Endothelial cell of umbilical vein (primary cell): ENCODE data around the gene RXFP1. TPM values are rescaled to one million over a fixed set of nuclear protein-coding genes. Genes with fewer than 3 reads are reported as not detected.

Experiments used
- BruUV-seq: library from RNA; stranded (reverse); fragments of 400-500 nt; replicated peaks from 2 replicates; lab custom pipeline; 2021; lab: Mats Ljungman, UMichigan
- CTCF ChIA-PET: fragments of 300-600, 350-600 bp; sonication (Branson Sonifier 250); formaldehyde crosslinking; loops from one replicate; lab custom pipeline; 2021; ENCODE audit warnings: antibody characterized with exemption, inconsistent platforms; lab: Charles Lee
- POLR2A ChIA-PET: fragments of 300-600, 350-600 bp; sonication (Branson Sonifier 250); formaldehyde crosslinking; loops from one replicate; lab custom pipeline; 2021; ENCODE audit warnings: antibody characterized with exemption, inconsistent platforms; lab: Charles Lee
- DNase-seq: peaks from one replicate; pipeline ENCODE4 v3.0.0-alpha.2; 2011; ENCODE audit warnings: low read depth, low spot score
- FAIRE-seq: peaks from 2 replicates; lab custom pipeline; 2011; peaks lifted over from hg19 to GRCh38; lab: Jason Lieb, UNC
- H2AFZ ChIP-seq: 2 replicates; pipeline ENCODE4 v1.6.0; 2012; ENCODE audit warnings: low read depth, low read length, control low read depth, inconsistent platforms
- H3K27ac ChIP-seq: 2 replicates; pipeline ENCODE4 v1.5.1; 2011; ENCODE audit warnings: low read depth, mild to moderate bottlenecking, control low read depth, low read length, moderate library complexity; ENCODE audit not compliant: insufficient read depth
- H3K27me3 ChIP-seq, 2 experiments: 2 replicates each; pipeline versions ENCODE4 v1.6.0 to v1.6.1; 2011; ENCODE audit warnings: low read length in 2 of 2, mixed read lengths in 1 of 2; ENCODE audit not compliant: control insufficient read depth in 2 of 2, insufficient read depth in 2 of 2
- H3K36me3 ChIP-seq, 2 experiments: 2 replicates in 1 of 2; 3 replicates in 1 of 2; pipeline ENCODE4 v1.5.1; 2011; ENCODE audit warnings: low read length in 2 of 2, mild to moderate bottlenecking in 1 of 2, moderate library complexity in 1 of 2; ENCODE audit not compliant: control insufficient read depth in 2 of 2, insufficient read depth in 2 of 2; ENCODE audit errors: extremely low read depth in 1 of 2
- H3K4me1 ChIP-seq: 3 replicates; pipeline ENCODE4 v1.5.1; 2011; ENCODE audit warnings: mild to moderate bottlenecking, low read length; ENCODE audit not compliant: control insufficient read depth, insufficient read depth; ENCODE audit errors: extremely low read depth
- H3K4me2 ChIP-seq: 2 replicates; pipeline ENCODE4 v1.6.1; 2011; ENCODE audit warnings: low read length, control low read depth, mixed read lengths; ENCODE audit not compliant: insufficient read depth
- H3K4me3 ChIP-seq, 3 experiments: fragments of 200-600 bp in 1 of 3; sonication (generic), shearing (Covaris generic) in 1 of 3; replicated peaks in 1 of 3; 2 replicates each; pipeline ENCODE4 v1.5.1; 2011 to 2016; ENCODE audit warnings: control low read depth in 3 of 3, low read length in 3 of 3, mild to moderate bottlenecking in 2 of 3, inconsistent platforms in 1 of 3, low read depth in 1 of 3, moderate library complexity in 1 of 3; ENCODE audit not compliant: insufficient read depth in 1 of 3
- H3K79me2 ChIP-seq: 2 replicates; pipeline ENCODE4 v1.6.0; 2012; ENCODE audit warnings: low read length, inconsistent platforms; ENCODE audit not compliant: control insufficient read depth, insufficient read depth
- H3K9ac ChIP-seq: replicated peaks from 2 replicates; pipeline ENCODE3; 2011; ENCODE audit warnings: low read length, control low read depth; ENCODE audit not compliant: insufficient read depth; ENCODE audit errors: extremely low read depth
- H3K9me1 ChIP-seq: replicated peaks from 3 replicates; pipeline ENCODE4 v1.6.0; 2011; ENCODE audit warnings: mild to moderate bottlenecking, low read length; ENCODE audit not compliant: control insufficient read depth, insufficient read depth; ENCODE audit errors: extremely low read depth
- H3K9me3 ChIP-seq: replicated peaks from 2 replicates; pipeline ENCODE4 v1.5.1; 2012; ENCODE audit warnings: low read length, inconsistent platforms; ENCODE audit not compliant: control insufficient read depth, insufficient read depth
- H4K20me1 ChIP-seq: replicated peaks from 2 replicates; pipeline ENCODE3; 2011; ENCODE audit warnings: mild to moderate bottlenecking, low read length; ENCODE audit not compliant: control insufficient read depth, insufficient read depth; ENCODE audit errors: extremely low read depth
- EZH2 ChIP-seq: IDR thresholded peaks from 2 replicates; pipeline ENCODE4 v1.6.1; 2012; ENCODE audit warnings: borderline replicate concordance, low read depth, mild to moderate bottlenecking, moderate library complexity, low read length, inconsistent platforms; ENCODE audit not compliant: severe bottlenecking
- FOS ChIP-seq: IDR thresholded peaks from 2 replicates; pipeline ENCODE4 v1.6.1; 2011; ENCODE audit warnings: mild to moderate bottlenecking, low read length, moderate library complexity, borderline replicate concordance; ENCODE audit not compliant: insufficient read depth
- GATA2 ChIP-seq: IDR thresholded peaks from 2 replicates; pipeline ENCODE4 v1.7.0; 2011; ENCODE audit warnings: low read depth, mild to moderate bottlenecking, moderate library complexity, mixed read lengths, low read length; ENCODE audit not compliant: insufficient read length, insufficient read depth
- JUN ChIP-seq: IDR thresholded peaks from 2 replicates; pipeline ENCODE4 v1.6.1; 2011; ENCODE audit warnings: borderline replicate concordance, low read depth; ENCODE audit not compliant: insufficient read length, insufficient read depth
- MYC ChIP-seq: IDR thresholded peaks from one replicate; pipeline ENCODE4 v1.6.1; 2011; ENCODE audit warnings: mild to moderate bottlenecking, low read depth, low read length
- POLR2A ChIP-seq: IDR thresholded peaks from 2 replicates; pipeline ENCODE4 v1.6.1; 2012; ENCODE audit warnings: low read depth, mild to moderate bottlenecking, control low read depth, low read length
- POLR2AphosphoS5 ChIP-seq: IDR thresholded peaks from 2 replicates; pipeline ENCODE4 v1.6.1; 2012; ENCODE audit warnings: low read depth, mild to moderate bottlenecking, control low read depth, low read length, moderate library complexity; ENCODE audit not compliant: insufficient read depth
- dilution Hi-C: fragments of 300-500 bp; cut with MboI; formaldehyde crosslinking; loops from one replicate; pipeline ENCODE4 v1.15.0; 2019; ENCODE audit warnings: low sequenced_read_pairs; ENCODE audit not compliant: extremely low pct_ligation_motif_present
- intact Hi-C: fragments of 100-400 bp; cut with micrococcal nuclease; formaldehyde crosslinking; loops from one replicate; pipeline ENCODE4 v1.10.0; 2022
- polyA plus RNA-seq, 4 experiments: library from polyadenylated mRNA; depleted of rRNA in 3 of 4; stranded (reverse) in 3 of 4; unstranded in 1 of 4; fragments of >200 nt; gene quantifications; 2 replicates each; pipeline versions ENCODE4 v1.2.1 to v1.2.3, GENCODE V29; 2011 to 2012; ENCODE audit warnings: missing spikeins in 1 of 4
- total RNA-seq: library from RNA; stranded (reverse); gene quantifications from 2 replicates; pipeline ENCODE4 v1.2.3, GENCODE V29; 2021
- TF ChIP-seq, protein P1 (sequence below), 2 donors: IDR thresholded peaks; 1 replicate in 1 of 2; 2 replicates in 1 of 2; pipeline ENCODE4 v1.5.1; 2011; ENCODE audit warnings: low read length in 2 of 2, mild to moderate bottlenecking in 2 of 2, moderate library complexity in 2 of 2, control low read depth in 1 of 2, inconsistent platforms in 1 of 2, low read depth in 1 of 2; ENCODE audit not compliant: insufficient read depth in 1 of 2; ENCODE audit errors: extremely low read depth in 1 of 2
- TF ChIP-seq, protein P2 (sequence below): IDR thresholded peaks from 2 replicates; pipeline ENCODE4 v1.6.1; 2011; ENCODE audit not compliant: insufficient read depth, insufficient read length

RXFP1 gene
- total and polyA plus RNA-seq, 2 donors (not counting 3 experiments of a cell fraction or from before 2014, with no cell fraction given) = not detected

DNA sequence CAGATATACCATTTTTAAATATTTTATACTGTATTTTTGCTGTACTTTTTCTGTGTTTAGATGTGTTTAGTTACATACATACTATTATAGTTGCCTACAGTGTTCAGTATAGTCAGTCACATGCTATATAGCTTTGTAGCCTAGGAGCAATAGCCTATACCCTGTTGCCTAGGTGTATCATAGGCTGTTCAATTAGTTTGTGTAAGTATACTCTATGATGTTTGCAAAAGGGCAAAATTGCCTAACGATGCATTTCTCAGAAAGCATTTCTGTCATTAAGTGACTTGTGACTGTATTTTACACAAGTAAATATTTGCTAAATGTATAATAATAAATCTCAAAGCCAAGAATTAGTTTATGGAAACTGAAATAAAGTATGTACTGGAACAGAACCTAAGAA, 159.9 kb downstream of the RXFP1 start:
- POLR2A ChIA-PET = no interaction called here
- H3K9me1 ChIP-seq = no peaks in the 10 kb centered on the region
- H3K36me3 ChIP-seq = no peaks in the 10 kb centered on the region
- H3K79me2 ChIP-seq = no peaks in the 10 kb centered on the region
- H3K4me2 ChIP-seq = no peak overlapping the region
- BruUV-seq = no TSS peak
- FAIRE-seq (no peak), DNase-seq (no peak)
- no peak overlapping the region for H3K4me3 ChIP-seq
- no peaks in the 10 kb centered on the region for H4K20me1 ChIP-seq
- CTCF ChIA-PET = no interaction called here
- dilution Hi-C loops = no loop called here
- no peaks in the 10 kb centered on the region for H3K4me1 ChIP-seq
- H3K27ac ChIP-seq = no peak overlapping the region
- H3K9me3 ChIP-seq = no peaks in the 10 kb centered on the region
- TF ChIP-seq MYC = no peak
- TF ChIP-seq GATA2 = no peak
- no peak for TF ChIP-seq POLR2AphosphoS5
- TF ChIP-seq POLR2A = no peak
- no peak for TF ChIP-seq JUN
- no peak for TF ChIP-seq FOS
- no peak for TF ChIP-seq EZH2
- TF ChIP-seq, protein P1, sequence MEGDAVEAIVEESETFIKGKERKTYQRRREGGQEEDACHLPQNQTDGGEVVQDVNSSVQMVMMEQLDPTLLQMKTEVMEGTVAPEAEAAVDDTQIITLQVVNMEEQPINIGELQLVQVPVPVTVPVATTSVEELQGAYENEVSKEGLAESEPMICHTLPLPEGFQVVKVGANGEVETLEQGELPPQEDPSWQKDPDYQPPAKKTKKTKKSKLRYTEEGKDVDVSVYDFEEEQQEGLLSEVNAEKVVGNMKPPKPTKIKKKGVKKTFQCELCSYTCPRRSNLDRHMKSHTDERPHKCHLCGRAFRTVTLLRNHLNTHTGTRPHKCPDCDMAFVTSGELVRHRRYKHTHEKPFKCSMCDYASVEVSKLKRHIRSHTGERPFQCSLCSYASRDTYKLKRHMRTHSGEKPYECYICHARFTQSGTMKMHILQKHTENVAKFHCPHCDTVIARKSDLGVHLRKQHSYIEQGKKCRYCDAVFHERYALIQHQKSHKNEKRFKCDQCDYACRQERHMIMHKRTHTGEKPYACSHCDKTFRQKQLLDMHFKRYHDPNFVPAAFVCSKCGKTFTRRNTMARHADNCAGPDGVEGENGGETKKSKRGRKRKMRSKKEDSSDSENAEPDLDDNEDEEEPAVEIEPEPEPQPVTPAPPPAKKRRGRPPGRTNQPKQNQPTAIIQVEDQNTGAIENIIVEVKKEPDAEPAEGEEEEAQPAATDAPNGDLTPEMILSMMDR (IDR thresholded peaks at IDR 0.05; ENCODE audit: extremely low read depth in 1 of 2, insufficient read depth in 1 of 2, low read depth in 1 of 2, low read length in 2 of 2) = no peak
- TF ChIP-seq, protein P2, sequence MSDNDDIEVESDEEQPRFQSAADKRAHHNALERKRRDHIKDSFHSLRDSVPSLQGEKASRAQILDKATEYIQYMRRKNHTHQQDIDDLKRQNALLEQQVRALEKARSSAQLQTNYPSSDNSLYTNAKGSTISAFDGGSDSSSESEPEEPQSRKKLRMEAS = no peak
- H3K27me3 ChIP-seq = no peaks in the 10 kb centered on the region
- H2AFZ ChIP-seq = no peak overlapping the region
- no peak overlapping the region for H3K9ac ChIP-seq
- intact Hi-C loops = no loop called here
